Muscle of leg (tissue), 11 donors: Measurements from ENCODE around the gene DNAH2. TPM values are rescaled to one million over a fixed set of nuclear protein-coding genes. Genes with fewer than 3 reads are reported as not detected.
A peak's percentile ranks its signal among the peaks of the same experiment; 100 is the strongest.

ENCODE experiments used
- DNase-seq: peaks from one replicate; pipeline ENCODE4 v3.0.0; 2013
- H3K27ac ChIP-seq: one replicate; pipeline ENCODE4 v1.5.1; 2013; ENCODE audit warnings: mild to moderate bottlenecking, low read length, control low read depth
- H3K27me3 ChIP-seq: one replicate; pipeline ENCODE4 v1.6.1; 2013; ENCODE audit warnings: low read length; ENCODE audit not compliant: control insufficient read depth, insufficient read depth
- H3K36me3 ChIP-seq: one replicate; pipeline ENCODE4 v1.6.1; 2013; ENCODE audit warnings: low read length; ENCODE audit not compliant: control insufficient read depth, insufficient read depth
- H3K4me1 ChIP-seq: one replicate; pipeline ENCODE4 v1.6.1; 2013; ENCODE audit warnings: low read length; ENCODE audit not compliant: control insufficient read depth, insufficient read depth
- H3K4me3 ChIP-seq: one replicate; pipeline ENCODE4 v1.5.1; 2013; ENCODE audit warnings: low read length, control low read depth
- H3K9me3 ChIP-seq: replicated peaks from 2 replicates; pipeline ENCODE4 v1.6.1; 2013; ENCODE audit warnings: low read depth, low read length; ENCODE audit not compliant: control insufficient read depth
- WGBS: methylation state at CpG from one replicate; pipeline ENCODE4 v1.1.5; 2013; ENCODE audit warnings: missing lambda C conversion rate; ENCODE audit not compliant: insufficient coverage; 5-methylcytosine and 5-hydroxymethylcytosine counted together
- polyA plus RNA-seq, 8 donors: library from polyadenylated mRNA; unstranded; fragments of 120-200 nt; gene quantifications; one replicate each; pipeline versions ENCODE4 v1.2.1 to v1.2.3, GENCODE V29; 2013; ENCODE audit warnings: inconsistent platforms in 1 of 8, low replicate concordance in 1 of 8; ENCODE audit not compliant: insufficient read length in 8 of 8, insufficient read depth in 1 of 8
- total RNA-seq: library from RNA; stranded (reverse); fragments of 120-200 nt; gene quantifications from one replicate; pipeline ENCODE4 v1.2.4, GENCODE V29; 2013

The DNAH2 gene
- total and polyA plus RNA-seq, 9 donors = 3.9 to 18.3 (median 6.2) TPM

DNA sequence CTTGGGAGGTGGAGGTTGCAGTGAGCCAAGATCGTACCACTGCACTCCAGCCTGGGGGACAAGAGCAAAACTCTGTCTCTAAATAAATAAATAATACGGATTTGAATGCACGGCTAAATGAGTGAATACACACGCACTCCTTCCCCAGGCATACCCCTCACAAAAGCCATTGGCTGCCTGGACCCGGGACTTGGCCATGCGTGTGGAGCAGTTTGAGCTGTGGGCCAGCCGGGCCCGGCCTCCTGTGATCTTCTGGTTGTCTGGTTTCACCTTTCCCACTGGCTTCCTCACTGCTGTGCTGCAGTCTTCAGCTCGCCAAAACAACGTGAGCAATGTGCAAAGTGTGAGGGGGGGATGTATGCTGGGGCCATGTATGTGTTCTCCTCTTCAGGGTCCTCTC lies 114.9 kb downstream of the DNAH2 start:
- no peak for DNase-seq
- Histone ChIP-seq H3K27ac (no peak overlapping the region), H3K9me3 (no peaks in the 10 kb centered on the region), H3K27me3 (peaks cover 8% of the 10 kb centered on the region), H3K4me3 (no peak overlapping the region), H3K4me1 (peaks cover 40% of the 10 kb centered on the region), H3K36me3 (no peaks in the 10 kb centered on the region)
- WGBS = 50% methylated on average over 4 of the region's 10 CpGs

DNA sequence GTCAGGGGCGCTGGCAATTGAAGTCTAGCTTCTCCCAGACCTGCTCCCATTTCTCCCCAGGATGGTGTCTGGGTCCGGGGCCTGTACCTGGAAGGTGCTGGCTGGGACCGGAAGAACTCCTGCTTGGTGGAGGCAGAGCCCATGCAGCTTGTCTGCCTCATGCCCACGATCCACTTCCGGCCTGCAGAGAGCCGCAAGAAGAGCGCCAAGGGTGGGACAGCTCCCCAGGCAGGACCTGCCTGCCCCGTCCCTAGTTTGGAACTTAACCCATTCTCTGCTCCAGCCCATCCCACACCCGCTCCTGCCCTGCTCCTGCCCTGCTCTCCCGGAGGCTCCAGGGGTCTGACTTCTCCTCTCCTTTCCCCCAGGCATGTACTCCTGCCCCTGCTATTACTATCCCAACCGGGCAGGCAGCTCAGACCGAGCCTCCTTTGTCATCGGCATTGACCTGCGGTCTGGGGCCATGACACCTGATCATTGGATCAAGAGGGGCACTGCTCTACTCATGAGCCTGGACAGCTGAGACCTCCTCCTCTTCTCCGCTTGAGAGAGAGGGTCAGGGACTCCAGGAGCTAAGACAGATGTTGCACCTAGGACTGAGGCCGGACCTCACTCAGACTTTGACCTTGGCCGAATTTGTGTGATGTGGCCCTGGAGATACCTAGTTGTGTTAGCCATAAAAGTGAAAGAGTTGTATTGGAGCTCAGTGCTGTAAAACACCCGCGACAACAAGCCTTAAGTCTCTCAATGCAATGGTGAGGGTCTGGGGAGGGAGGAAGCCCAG lies 115.7 kb downstream of the DNAH2 start:
- 21% methylated on average over 16 of the region's 19 CpGs for WGBS
- DNase-seq = peak; percentile 14
- Histone ChIP-seq H3K4me1 (peaks cover 46% of the 10 kb centered on the region), H3K4me3 (peak overlapping the region; percentile 83), H3K27me3 (peaks cover 6% of the 10 kb centered on the region), H3K27ac (no peak overlapping the region), H3K9me3 (no peaks in the 10 kb centered on the region), H3K36me3 (no peaks in the 10 kb centered on the region)

DNA sequence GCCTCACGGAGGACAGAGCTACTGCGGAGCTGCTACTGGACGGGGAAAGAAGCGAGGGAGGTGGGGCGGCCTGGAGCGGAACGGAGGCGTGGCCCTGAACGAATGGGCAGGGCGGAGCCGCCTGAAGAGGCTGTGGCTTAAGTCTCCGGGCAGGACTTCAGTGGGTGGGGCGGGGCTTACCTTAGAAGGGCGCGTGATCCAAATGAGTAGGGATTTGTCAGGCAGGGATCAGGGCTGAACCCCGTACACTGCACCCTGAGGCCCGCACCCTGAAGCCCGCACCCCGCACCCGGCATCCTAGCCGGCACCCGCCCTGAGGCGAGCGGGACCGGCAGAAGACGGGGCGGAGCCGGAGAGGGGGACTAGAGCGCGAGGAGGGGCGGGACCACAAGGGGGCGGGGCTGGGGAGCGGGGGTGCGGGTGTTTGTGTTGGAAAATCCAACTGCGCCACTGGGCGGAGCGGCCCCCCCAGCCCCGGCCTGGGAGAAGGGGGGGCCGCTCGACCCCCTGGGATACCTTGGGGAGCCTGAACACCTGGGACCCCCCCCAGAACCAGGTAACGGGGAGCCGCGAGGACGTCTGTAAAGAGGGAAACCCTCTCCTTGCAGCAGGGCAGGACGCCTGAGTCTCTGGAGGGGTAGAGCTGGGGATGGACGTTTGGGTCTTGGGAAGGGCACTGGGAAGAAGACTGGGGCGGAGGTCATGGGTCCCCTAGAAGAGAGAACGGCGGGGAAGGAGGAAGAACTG lies 116.4 kb downstream of the DNAH2 start, which contains the start of gene KDM6B:
TSS of gene KDM6B (plus strand) at position 423 of the 747 bp plus-strand sequence. CDS start 11,338 bp downstream, outside the sequence.
- peaks cover 6% of the 10 kb centered on the region for H3K27me3 ChIP-seq
- H3K36me3 ChIP-seq = no peaks in the 10 kb centered on the region
- H3K27ac ChIP-seq = peak within 1 kb of the TSS; percentile 99
- DNase-seq = peak; percentile 96
- 1% methylated on average over 39 of the region's 49 CpGs for WGBS
- H3K9me3 ChIP-seq = no peaks in the 10 kb centered on the region
- peak within 1 kb of the TSS; percentile 83 for H3K4me3 ChIP-seq
- H3K4me1 ChIP-seq = peaks cover 53% of the 10 kb centered on the region

DNA sequence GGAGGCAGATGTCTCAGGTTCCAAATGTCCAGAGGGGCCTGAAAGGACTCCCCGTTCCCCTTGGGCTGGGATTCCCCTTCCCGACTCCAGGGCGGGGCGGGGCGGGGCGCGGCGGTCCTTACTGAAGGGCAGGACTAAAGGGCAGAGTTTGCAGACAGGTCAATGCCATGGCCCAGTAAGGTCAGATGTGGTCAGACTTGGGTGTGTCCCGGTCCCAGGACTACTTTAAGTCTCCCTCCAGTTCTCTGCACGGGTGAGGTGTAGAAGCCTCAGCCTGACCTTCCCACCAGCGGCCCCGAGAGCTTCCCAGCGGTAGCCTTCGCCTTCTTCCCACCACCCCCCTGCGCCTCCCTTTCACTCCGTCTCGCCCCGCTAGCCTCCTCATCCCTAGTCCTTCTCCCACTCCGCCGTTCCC lies 117.0 kb downstream of the DNAH2 start:
- 1% methylated on average over 10 of the region's 20 CpGs for WGBS
- peaks cover 58% of the 10 kb centered on the region for H3K4me1 ChIP-seq
- peak overlapping the region; percentile 99 for H3K27ac ChIP-seq
- peaks cover 6% of the 10 kb centered on the region for H3K27me3 ChIP-seq
- peak overlapping the region; percentile 83 for H3K4me3 ChIP-seq
- DNase-seq = peak; percentile 57
- no peaks in the 10 kb centered on the region for H3K36me3 ChIP-seq
- no peaks in the 10 kb centered on the region for H3K9me3 ChIP-seq

DNA sequence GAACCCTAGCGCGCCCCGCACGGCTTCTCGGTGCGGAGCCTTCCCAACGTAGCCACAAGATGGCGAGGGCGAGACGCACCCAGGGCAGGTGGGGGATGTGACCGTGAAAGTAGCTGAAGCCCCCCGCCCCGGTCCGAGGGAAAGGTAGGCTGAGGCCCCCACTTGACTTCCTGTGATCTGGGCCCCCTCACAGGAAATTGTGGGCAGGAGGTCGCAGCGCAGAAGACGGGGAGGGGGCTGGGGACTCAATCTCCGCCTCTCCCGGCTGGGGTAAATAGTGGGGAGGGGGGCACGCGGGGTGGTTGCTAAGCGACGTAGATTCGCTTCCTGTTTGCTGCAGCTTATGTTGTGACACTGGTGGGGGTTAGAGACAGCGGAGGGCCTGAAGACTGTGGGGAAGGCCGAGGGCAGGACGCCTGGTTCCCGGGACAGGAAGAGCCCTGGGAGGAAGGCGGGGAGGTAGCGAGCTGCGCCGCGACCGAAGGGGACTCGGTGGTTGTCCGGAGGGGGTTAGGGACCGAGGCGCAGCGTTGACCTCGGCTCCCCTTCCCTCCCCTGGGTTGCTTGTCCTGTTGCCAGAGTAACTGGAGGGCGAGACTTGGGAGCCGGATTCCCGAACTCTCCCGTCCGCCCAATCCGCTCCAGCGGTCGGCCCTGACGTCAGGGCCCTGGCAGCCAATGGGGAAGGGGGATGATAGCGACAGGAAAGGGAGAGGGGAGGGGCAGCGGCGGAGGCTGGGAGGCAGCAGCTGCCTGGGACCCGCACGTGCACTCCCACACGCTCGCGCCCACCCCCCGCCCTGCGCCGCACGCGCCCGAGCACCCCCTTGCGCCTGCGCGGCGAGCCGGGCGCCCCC lies 117.6 kb downstream of the DNAH2 start:
- Histone ChIP-seq H3K4me1 (peaks cover 64% of the 10 kb centered on the region), H3K4me3 (peak overlapping the region; percentile 83), H3K27me3 (peaks cover 6% of the 10 kb centered on the region), H3K9me3 (no peaks in the 10 kb centered on the region), H3K36me3 (peaks cover 6% of the 10 kb centered on the region), H3K27ac (peak overlapping the region; percentile 99)
- under 1% methylated on average over 60 of the region's 69 CpGs for WGBS
- peak; percentile 100 for DNase-seq

DNA sequence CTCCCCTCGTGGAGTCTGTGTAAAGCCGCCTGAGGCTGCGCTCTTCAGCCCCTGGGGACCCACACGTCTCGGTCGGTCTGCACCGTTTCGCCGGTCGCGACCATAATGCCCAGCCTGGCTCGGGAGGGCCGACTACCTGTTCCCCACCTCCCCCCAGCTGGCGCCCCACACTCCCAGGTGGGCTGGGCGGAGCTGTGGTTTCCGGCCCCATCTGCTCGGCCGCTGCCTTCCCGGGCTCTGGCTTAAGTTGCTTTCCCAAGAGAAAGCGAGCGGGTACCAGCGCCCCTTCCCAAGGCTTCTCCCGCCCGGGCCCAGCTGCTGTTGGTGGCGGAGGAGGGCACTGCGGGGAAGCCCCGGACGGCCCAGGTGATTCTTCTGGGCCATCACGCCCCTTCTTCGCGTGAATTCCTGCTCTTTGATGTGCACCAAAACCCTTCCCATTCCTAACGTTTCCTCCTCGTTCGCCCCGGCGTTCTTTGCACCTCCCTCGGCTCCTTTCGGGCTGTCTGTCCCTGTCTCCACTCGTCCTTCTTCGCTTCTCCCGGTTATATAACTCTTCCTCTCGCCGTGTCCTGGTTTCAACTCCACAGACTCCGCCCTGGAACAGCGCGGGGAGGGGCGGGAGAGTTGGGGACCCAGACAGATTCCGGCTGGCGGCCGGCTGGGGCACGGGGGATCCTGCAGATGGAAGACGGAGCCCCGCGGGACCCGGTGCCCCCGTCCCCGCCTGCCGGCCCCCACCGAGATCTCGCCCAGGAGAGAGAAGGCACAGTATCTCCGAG lies 118.5 kb downstream of the DNAH2 start:
- Histone ChIP-seq H3K4me3 (peak overlapping the region; percentile 83), H3K36me3 (peaks cover 11% of the 10 kb centered on the region), H3K9me3 (no peaks in the 10 kb centered on the region), H3K4me1 (peaks cover 68% of the 10 kb centered on the region), H3K27me3 (peaks cover 6% of the 10 kb centered on the region), H3K27ac (peak overlapping the region; percentile 99)
- peak; percentile 90 for DNase-seq
- 0% methylated on average over 58 of the region's 61 CpGs for WGBS

DNA sequence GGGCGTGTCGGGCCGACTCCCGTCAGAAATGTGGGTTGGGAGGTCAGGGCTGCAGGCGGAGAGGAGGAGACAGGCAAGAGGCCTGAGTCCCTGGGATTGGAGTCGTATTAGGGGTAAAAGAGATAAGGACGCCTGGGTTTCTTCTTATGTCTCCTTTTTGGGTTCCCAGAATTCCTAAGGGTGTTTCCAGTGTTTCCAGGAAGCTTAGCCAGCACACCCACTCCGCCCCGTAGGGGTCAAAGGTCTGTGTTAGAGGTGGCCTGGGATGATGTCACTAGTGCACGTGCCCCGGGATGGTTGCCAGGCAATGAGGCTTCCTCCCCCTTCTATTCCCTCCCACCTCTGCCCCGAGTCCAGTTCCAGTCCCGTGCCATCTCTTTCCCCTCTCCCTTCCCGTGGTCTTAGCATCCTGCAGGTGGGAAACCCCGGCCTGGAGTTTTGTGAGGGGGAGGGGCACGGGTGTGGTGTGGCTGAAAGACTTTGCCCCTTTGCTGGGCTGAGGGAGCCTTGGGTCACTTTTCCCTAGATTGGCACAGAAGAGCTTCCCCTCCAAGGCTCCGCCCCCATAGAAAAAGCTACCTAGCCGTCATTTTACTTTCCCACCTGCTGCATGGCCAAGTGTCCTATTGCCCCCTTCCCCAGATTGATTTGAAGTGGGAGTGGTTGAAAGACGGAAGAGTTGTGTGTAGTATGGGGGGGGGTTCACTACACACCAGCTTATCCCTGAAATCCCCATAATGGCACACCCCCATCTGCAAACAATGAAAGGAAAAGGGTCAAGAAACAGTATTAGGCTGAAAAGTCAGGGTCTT lies 119.3 kb downstream of the DNAH2 start:
- Histone ChIP-seq H3K4me3 (peak overlapping the region; percentile 83), H3K4me1 (peaks cover 73% of the 10 kb centered on the region), H3K36me3 (peaks cover 11% of the 10 kb centered on the region), H3K27me3 (peaks cover 4% of the 10 kb centered on the region), H3K27ac (peak overlapping the region; percentile 99), H3K9me3 (no peaks in the 10 kb centered on the region)
- 0% methylated on average over 7 of the region's 19 CpGs for WGBS
- DNase-seq = peak; percentile 96

DNA sequence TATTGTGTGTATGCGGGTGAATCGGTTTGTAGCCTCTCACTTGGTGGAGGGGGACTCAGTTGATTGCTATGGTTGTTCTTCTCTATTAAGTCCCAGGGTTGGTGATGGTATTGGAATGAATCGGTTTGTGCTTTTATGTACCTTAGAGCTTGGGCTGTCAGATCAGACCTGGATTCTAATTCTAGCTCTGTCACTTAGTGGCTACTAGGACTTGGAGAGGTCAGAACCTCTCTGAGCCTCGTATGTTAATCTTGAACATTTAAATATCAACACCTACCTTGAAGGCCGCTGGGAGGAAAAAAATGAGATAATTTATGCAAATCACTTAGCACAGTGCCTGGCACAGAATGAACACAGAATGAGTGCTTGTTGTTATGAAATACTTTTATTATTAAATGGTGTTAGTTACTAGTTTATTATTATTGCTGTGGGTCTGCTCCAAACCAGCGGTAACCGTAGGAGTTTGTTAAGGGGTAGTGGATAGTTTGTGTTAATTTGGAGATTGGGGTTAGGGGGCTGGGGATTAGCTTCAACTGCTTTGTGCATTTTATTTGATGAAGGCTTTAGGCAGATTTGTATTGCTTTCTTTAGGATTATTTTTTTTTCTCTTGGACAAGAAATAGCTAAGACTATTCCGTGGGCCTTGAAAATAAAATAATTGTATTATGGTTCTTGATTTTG lies 120.0 kb downstream of the DNAH2 start:
- Histone ChIP-seq H3K4me1 (peaks cover 74% of the 10 kb centered on the region), H3K27me3 (peaks cover 4% of the 10 kb centered on the region), H3K9me3 (no peaks in the 10 kb centered on the region), H3K4me3 (peak overlapping the region; percentile 30), H3K27ac (peak overlapping the region; percentile 99), H3K36me3 (peaks cover 11% of the 10 kb centered on the region)
- 14% methylated on average over 3 of the region's 8 CpGs for WGBS
- no peak for DNase-seq
